Measurements from ENCODE around the gene ITPRIPL2.

ITPRIPL2 gene

DNA sequence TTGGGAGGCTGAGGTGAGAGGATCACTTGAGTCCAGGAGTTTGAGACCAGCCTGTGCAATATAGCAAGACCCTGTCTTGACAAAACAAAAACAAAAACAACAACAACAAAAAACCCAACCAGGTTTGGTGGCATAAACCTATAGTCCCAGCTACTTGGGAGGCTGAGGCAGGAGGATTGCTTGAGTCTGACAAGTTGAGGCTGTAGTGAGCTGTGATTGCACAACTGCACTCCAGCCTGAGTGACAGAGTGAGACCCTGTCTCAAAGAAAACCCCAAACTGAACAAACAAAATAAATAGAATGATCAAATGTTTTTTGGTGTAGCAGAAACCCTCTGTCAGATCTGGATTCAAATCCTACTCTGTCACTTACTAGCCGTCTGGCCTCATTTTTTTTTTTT is 38.3 kb downstream of the ITPRIPL2 start:
- H3K4me3 ChIP-seq (ENCODE audit: low read length): no peak overlapping the region

DNA sequence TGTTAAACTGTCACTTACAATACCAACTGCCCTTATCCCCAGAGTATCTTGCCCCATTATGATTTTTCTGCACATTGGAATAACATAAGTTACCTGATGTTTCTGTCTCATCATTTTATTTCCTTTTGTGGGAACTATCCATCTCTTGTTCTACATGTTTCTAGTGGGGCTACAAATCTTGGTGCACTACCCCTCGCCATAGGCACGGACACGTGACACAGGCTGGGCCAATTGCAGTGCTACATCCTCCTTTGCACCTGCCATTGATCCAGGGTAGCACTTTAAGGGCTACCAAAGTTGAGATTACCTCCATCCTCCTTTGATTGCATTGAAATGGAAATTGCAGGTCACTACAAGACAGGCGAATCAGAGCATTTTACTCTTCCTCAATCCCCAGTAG is 40.1 kb downstream of the ITPRIPL2 start:
- Histone ChIP-seq H3K27me3 (ENCODE audit: low read depth, low read length) (no peaks in the 10 kb centered on the region), H3K36me3 (replicated peaks; ENCODE audit: low read depth, low read length) (peaks cover 2% of the 10 kb centered on the region), H3K4me1 (ENCODE audit: low read length) (peaks cover 6% of the 10 kb centered on the region; the same call in 1 of the 2 replicates), H2AFZ (ENCODE audit: low read depth, low read length) (peak overlapping the region; percentile 92), H3K9ac (ENCODE audit: low read length) (no peak overlapping the region), H3K27ac (ENCODE audit: low read length) (no peak overlapping the region), H3K79me2 (ENCODE audit: low read length) (no peaks in the 10 kb centered on the region), H4K20me1 (ENCODE audit: insufficient read depth, low read length) (no peaks in the 10 kb centered on the region), H3K4me2 (ENCODE audit: low read length) (peak overlapping the region; percentile 38), H3K9me3 (ENCODE audit: insufficient read depth, low read length) (peaks cover 3% of the 10 kb centered on the region; the same call in 1 of the 2 replicates), H3K4me3 (ENCODE audit: low read length) (peak overlapping the region; percentile 43)
- TF ChIP-seq, protein P1, sequence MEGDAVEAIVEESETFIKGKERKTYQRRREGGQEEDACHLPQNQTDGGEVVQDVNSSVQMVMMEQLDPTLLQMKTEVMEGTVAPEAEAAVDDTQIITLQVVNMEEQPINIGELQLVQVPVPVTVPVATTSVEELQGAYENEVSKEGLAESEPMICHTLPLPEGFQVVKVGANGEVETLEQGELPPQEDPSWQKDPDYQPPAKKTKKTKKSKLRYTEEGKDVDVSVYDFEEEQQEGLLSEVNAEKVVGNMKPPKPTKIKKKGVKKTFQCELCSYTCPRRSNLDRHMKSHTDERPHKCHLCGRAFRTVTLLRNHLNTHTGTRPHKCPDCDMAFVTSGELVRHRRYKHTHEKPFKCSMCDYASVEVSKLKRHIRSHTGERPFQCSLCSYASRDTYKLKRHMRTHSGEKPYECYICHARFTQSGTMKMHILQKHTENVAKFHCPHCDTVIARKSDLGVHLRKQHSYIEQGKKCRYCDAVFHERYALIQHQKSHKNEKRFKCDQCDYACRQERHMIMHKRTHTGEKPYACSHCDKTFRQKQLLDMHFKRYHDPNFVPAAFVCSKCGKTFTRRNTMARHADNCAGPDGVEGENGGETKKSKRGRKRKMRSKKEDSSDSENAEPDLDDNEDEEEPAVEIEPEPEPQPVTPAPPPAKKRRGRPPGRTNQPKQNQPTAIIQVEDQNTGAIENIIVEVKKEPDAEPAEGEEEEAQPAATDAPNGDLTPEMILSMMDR (IDR thresholded peaks at IDR 0.05; ENCODE audit: low read depth, low read length): no peak
- no peak for TF ChIP-seq EZH2phosphoT487 (IDR thresholded peaks at IDR 0.05; ENCODE audit: low read depth)

More for the DNA sequence above, 38.3 kb downstream of the ITPRIPL2 start:
- no peak overlapping the region for H3K9ac ChIP-seq (ENCODE audit: low read length)
- H3K4me2 ChIP-seq (ENCODE audit: low read length): no peak overlapping the region
- no peaks in the 10 kb centered on the region for H4K20me1 ChIP-seq (ENCODE audit: insufficient read depth, low read length)
- no peaks in the 10 kb centered on the region for H3K27me3 ChIP-seq (ENCODE audit: low read depth, low read length)
- no peak for TF ChIP-seq EZH2phosphoT487 (IDR thresholded peaks at IDR 0.05; ENCODE audit: low read depth)
- TF ChIP-seq, protein P1 (IDR thresholded peaks at IDR 0.05; ENCODE audit: low read depth, low read length): no peak
- H2AFZ ChIP-seq (ENCODE audit: low read depth, low read length): no peak overlapping the region
- peaks cover 2% of the 10 kb centered on the region for H3K36me3 ChIP-seq (replicated peaks; ENCODE audit: low read depth, low read length)
- peaks cover 3% of the 10 kb centered on the region; the same call in 1 of the 2 replicates for H3K9me3 ChIP-seq (ENCODE audit: insufficient read depth, low read length)
- no peaks in the 10 kb centered on the region for H3K79me2 ChIP-seq (ENCODE audit: low read length)
- peaks cover 6% of the 10 kb centered on the region; the same call in 1 of the 2 replicates for H3K4me1 ChIP-seq (ENCODE audit: low read length)
- H3K27ac ChIP-seq (ENCODE audit: low read length): no peak overlapping the region

DNA sequence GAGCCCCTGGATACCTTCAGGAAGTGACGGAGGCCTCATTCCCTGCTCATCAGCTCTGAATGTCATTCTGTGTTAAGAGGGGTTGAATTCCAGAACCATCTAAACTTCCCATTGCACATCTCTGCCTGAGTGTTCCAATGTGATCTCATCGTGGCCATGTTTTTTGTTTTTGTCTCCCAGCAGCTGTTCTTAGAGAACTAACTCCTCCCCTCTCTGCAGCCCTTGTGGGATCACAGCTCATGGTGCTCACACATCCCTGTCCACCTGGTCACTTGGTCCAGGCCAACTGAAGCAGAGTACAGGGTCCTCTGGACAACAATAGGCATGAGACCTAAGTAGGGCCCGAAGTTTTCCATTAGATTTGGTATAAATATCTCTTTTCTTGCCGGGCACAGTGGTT is 48.3 kb downstream of the ITPRIPL2 start:
- H3K9me3 ChIP-seq (ENCODE audit: insufficient read depth, low read length): no peaks in the 10 kb centered on the region
- no peak overlapping the region for H3K4me3 ChIP-seq (ENCODE audit: low read length)
- H3K27me3 ChIP-seq (ENCODE audit: low read depth, low read length): no peaks in the 10 kb centered on the region
- TF ChIP-seq EZH2phosphoT487 (IDR thresholded peaks at IDR 0.05; ENCODE audit: low read depth): no peak
- H2AFZ ChIP-seq (ENCODE audit: low read depth, low read length): no peak overlapping the region
- no peaks in the 10 kb centered on the region for H3K79me2 ChIP-seq (ENCODE audit: low read length)
- no peak overlapping the region for H3K27ac ChIP-seq (ENCODE audit: low read length)
- no peak overlapping the region for H3K9ac ChIP-seq (ENCODE audit: low read length)
- no peaks in the 10 kb centered on the region for H3K36me3 ChIP-seq (replicated peaks; ENCODE audit: low read depth, low read length)
- no peak overlapping the region for H3K4me2 ChIP-seq (ENCODE audit: low read length)
- no peaks in the 10 kb centered on the region for H4K20me1 ChIP-seq (ENCODE audit: insufficient read depth, low read length)
- no peaks in the 10 kb centered on the region for H3K4me1 ChIP-seq (ENCODE audit: low read length)

DNA sequence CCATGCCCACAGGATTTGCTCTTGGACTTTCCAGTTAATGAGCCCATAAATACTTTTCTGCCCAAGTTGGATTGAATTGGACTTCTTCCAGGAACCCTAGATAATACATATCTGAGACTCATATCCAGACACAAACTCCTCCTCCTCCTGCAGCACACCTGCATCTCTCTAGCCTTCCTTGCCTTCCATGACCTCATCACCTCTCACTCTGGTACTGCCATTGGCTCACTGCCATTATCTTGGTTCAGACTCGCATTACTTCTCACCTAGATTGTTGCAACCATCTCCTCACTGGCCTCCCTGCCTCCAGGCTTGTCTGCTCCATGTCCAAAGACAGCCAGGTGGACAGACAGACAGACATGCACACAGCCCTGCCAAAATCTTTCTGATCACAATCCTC is 49.5 kb downstream of the ITPRIPL2 start:
- no peaks in the 10 kb centered on the region for H3K79me2 ChIP-seq (ENCODE audit: low read length)
- no peaks in the 10 kb centered on the region for H3K9me3 ChIP-seq (ENCODE audit: insufficient read depth, low read length)
- no peaks in the 10 kb centered on the region for H4K20me1 ChIP-seq (ENCODE audit: insufficient read depth, low read length)
- H3K4me2 ChIP-seq (ENCODE audit: low read length): no peak overlapping the region
- no peaks in the 10 kb centered on the region for H3K36me3 ChIP-seq (replicated peaks; ENCODE audit: low read depth, low read length)
- H3K27ac ChIP-seq (ENCODE audit: low read length): no peak overlapping the region
- H3K27me3 ChIP-seq (ENCODE audit: low read depth, low read length): no peaks in the 10 kb centered on the region
- no peak overlapping the region for H3K9ac ChIP-seq (ENCODE audit: low read length)
- no peak overlapping the region for H3K4me3 ChIP-seq (ENCODE audit: low read length)
- H2AFZ ChIP-seq (ENCODE audit: low read depth, low read length): no peak overlapping the region
- no peaks in the 10 kb centered on the region for H3K4me1 ChIP-seq (ENCODE audit: low read length)
- TF ChIP-seq, protein P1 (IDR thresholded peaks at IDR 0.05; ENCODE audit: low read depth, low read length): no peak

DNA sequence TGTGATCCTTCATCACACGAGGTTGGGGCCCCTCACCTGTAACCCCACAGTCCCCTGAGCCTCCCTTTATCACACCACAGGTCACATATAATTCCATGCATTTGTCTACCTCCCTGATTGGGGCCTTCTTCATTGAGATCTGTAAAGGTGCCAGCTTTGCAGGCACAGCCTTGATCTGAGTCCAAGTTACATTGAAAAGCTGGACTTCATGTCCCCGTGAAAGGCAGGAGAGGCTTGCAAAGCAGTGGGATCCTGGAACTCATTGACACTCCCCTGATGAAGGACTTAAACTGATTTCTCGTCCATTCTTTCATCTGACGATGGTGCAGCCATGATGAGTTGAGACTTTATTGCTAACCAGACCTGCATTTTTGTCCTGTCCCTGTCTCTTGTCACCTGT is 50.5 kb downstream of the ITPRIPL2 start:
- Histone ChIP-seq H3K4me2 (ENCODE audit: low read length) (no peak overlapping the region), H3K27ac (ENCODE audit: low read length) (no peak overlapping the region), H3K36me3 (replicated peaks; ENCODE audit: low read depth, low read length) (no peaks in the 10 kb centered on the region), H3K27me3 (ENCODE audit: low read depth, low read length) (no peaks in the 10 kb centered on the region), H4K20me1 (ENCODE audit: insufficient read depth, low read length) (no peaks in the 10 kb centered on the region), H3K9me3 (ENCODE audit: insufficient read depth, low read length) (no peaks in the 10 kb centered on the region), H3K79me2 (ENCODE audit: low read length) (no peaks in the 10 kb centered on the region), H3K9ac (ENCODE audit: low read length) (no peak overlapping the region), H2AFZ (ENCODE audit: low read depth, low read length) (no peak overlapping the region), H3K4me1 (ENCODE audit: low read length) (no peaks in the 10 kb centered on the region), H3K4me3 (ENCODE audit: low read length) (no peak overlapping the region)
- TF ChIP-seq EZH2phosphoT487 (IDR thresholded peaks at IDR 0.05; ENCODE audit: low read depth): no peak
- TF ChIP-seq, protein P1 (IDR thresholded peaks at IDR 0.05; ENCODE audit: low read depth, low read length): no peak
